GM21619 (cell line): Measurements from ENCODE around the gene ALCAM.

ENCODE experiments used
- ATAC-seq: cut with Tn5 transposase; IDR thresholded peaks from one replicate; pipeline ENCODE4 v1.9.1; 2021; ENCODE audit not compliant: unreplicated experiment

ALCAM gene

DNA sequence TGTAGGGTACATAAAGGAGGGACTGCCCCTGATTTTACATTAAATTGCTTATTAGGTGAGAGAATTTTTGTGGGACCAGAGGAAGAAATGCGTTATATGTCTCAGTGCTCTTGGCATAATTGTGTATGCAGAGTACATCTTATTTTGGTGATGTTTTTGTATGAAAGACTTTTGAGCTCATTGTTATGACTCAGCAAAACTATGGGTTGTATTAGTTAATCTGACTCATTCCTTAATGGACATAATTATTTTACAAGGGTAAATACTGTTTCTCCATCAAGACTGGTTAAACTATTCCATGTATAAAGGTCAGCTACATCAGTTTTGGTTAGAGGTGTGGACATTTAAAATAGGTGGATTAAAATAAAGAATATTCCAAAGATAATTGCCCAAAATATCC lies 156.8 kb downstream of the ALCAM start:
- ATAC-seq, result no peak

- ATAC-seq, result no peak
Measured at GRCh38 chr3:105525531-105525930, 158.8 kb downstream of the ALCAM start.

- ATAC-seq, result no peak
Measured at GRCh38 chr3:105526360-105527111, 159.8 kb downstream of the ALCAM start.

DNA sequence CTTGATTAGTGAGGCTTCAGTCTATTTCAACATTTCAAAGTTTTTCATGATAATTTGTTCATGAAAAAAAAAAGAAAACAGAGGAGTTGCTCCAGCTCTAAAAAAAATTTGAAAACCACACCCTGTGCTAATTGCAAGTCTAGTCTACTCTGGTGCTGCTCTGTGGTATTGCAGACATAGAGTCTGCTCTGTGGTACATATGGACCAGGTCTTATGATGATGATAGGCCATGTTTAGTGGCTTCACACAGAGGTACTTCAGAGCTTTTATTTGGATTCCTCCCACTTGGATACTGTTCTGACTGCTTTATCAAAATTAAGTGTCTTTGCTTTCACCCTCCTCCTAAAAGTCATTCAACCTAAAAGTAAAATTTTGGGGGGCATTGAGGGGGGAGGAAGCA lies 160.8 kb downstream of the ALCAM start:
- ATAC-seq, result no peak

DNA sequence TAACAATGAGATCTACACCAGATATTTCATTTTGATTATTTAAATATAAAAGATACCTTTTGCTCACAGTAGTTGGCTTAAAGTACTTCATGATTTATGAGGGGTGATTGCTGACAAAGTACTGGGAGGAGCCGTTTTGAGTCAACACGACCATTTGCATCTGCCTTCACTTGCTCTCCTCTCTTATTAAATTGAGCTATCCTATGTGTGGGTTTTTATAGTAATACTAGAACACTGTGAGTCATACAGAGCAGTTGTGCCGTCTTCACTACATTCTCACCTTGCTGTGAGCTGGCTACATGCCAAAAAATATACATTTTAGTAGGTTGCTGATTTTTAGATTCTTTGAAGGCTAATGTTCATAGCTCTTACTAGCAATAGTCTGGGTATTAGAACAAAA lies 161.2 kb downstream of the ALCAM start:
- no peak for ATAC-seq

DNA sequence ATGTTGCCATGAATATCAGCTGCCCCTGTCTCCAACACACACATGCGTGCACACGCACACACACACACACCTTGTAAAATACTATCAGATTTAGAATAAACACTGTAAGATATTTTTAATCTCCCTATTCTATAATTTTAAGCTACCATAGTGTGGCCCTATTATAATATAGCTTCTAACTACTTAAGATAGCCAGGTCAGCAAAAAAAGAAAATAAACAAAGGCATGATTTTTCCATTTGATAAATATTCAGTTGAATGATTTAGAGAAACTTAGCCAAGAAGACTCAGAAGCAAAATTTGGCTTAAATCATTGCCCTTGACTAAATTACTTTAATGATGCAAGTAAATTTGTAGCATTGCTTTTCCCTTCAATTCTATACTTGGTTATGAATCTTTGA lies 162.2 kb downstream of the ALCAM start:
- no peak for ATAC-seq

DNA sequence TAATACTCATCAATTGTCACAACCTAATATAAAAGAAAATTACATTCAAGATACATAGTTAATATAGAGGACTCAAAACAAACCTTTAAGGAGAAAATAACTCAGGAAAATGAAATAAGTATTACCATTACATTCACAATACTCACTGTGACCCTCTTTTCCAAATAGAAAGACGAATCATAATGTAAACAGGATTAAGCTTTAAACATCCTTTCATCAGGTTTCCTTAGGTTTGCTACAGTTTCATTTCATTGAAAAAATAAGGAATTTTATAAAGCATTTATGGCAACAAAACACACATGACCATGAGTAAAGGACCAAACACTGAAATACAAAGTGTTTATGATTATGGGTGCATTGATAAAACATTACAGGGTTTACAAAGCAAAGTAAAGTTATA lies 162.7 kb downstream of the ALCAM start:
- no peak for ATAC-seq

DNA sequence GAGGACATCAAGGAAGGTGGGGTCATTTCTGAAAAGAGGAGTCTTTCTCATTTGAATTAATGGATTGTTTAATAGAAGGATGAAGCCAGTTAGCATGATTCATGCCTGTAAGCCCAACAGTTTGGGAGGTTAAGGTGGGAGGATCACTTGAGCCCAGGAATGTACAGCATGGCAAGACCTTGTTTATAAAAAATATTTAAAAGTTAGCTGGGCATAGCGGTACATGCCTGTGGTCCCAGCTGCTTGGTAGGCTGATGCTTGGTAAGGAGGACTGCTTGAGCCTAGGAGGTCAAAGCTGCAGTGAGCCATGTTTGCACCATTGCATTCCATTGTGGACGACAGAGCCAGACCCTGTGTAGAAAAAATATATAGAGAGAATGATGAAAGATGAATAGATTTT lies 165.5 kb downstream of the ALCAM start:
- no peak for ATAC-seq

GRCh38 chr3:105533960-105534359 lies 167.3 kb downstream of the ALCAM start:
- no peak for ATAC-seq

- no peak for ATAC-seq
Measured at GRCh38 chr3:105534491-105534890, 167.8 kb downstream of the ALCAM start.

DNA sequence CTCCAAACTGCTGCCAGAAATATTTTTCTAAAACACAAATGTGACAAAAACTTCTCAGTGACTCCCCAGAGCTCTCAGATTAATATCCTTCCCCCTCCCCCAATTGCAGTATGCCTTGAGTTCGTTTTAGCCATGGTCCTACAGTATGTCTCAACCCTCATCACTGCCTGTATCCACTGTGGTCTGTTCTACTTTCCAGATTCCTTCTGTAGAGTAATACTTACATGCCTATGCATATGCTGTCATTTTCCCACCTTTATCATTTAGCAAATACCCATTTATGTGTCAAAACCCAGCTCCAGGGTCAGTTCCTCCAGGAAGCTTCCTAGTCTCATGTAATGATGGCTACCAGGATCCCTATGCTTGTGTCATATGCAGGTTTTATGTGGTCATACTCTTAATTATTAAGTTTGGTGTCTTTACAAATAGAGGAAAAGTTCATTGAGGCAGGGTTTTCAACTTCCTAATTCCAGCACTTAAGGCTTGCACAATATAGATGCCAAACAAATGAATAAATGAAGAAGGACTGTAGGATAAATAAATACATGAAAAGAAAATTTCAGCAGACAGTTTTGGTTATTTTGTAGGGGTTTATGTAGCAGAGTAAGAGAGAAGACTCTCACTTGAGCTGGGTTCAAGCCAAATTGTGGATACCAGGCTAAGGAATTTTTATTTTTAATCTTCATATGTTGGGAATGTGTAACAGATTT lies 170.8 kb downstream of the ALCAM start:
- no peak for ATAC-seq

DNA sequence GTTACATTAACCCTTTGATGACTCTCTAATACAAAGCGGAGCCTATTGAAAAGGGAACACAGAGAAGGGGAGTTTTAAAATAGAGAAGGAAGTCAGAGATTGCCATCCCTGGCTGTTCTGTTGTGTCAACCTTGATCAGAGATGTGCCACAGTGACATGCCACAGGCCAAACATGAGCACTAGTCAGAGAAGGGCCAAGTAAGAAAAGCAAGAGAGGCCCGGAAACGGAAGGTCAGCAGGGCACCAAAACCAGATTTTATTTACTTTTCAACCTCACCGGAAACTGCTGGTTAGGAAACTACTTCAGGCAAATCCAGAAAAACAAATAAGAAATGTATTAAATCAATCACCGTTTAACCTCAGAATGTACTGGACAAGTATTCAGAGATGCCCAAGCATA lies 171.8 kb downstream of the ALCAM start:
- ATAC-seq, result no peak

DNA sequence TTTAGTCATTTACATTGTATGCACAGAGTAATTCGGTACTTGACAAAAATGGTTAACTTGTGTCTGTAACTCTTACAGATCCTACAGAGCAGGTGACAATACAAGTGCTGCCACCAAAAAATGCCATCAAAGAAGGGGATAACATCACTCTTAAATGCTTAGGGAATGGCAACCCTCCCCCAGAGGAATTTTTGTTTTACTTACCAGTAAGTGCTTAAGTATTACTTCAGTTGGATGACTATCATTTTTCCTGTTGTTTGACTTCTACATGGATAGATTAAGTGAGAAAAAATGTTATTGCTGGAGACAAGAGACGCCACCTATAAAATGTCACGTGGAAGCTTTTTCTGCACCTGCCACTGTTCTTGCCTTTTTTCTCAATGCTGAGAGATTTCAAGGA lies 173.2 kb downstream of the ALCAM start:
- no peak for ATAC-seq

- no peak for ATAC-seq
Measured at GRCh38 chr3:105542282-105543019, 175.7 kb downstream of the ALCAM start.

GRCh38 chr3:105545051-105545450 lies 178.3 kb downstream of the ALCAM start:
- ATAC-seq, result no peak

- no peak for ATAC-seq
Measured at GRCh38 chr3:105553851-105554250, 187.1 kb downstream of the ALCAM start.

GRCh38 chr3:105555206-105555605 lies 188.5 kb downstream of the ALCAM start:
- ATAC-seq, result no peak

DNA sequence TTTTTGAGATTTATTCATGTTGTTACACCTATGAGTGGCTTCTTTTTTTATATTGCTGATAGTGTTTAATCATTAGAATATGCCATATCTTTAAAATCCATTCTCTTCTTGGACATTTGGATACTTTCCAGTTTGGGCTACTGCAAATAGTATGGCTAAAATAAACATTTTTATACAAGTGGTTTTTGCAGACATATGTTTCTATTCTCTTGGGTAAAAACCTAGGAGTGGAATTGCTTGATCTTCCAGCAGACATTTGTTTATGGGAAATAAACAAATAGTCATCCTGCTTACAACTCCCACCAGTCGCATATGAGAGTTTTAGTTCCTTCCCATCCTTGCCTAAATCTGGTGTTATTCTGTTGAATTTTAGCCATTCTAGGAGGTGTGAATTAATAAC lies 193.1 kb downstream of the ALCAM start:
- ATAC-seq, result no peak

GRCh38 chr3:105561876-105562275 lies 195.2 kb downstream of the ALCAM start:
- ATAC-seq, result no peak

- ATAC-seq, result no peak
Measured at GRCh38 chr3:105564546-105565288, 198.0 kb downstream of the ALCAM start.

DNA sequence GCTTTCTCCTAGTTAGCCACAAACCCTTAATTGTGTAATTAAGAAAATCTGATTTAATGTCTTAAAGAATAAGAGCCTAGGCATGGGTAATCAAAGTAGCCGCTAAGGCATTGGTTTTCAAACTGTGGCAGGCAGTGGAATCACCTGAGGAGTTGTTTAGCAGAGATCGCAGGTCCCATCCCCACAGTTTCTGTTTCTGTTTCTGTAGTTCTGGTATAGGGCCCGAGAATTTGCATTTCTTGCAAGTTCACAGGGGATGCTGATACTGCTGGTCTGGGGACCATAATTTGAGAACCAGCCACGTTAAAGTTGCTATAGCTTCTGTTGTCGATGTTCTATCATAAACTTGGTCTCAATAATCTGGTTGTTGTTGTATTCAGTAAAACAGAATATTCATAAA lies 204.3 kb downstream of the ALCAM start:
- no peak for ATAC-seq
